H9 (cell line): ENCODE measurements around the gene SKOR2. TPM values are rescaled to one million over a fixed set of nuclear protein-coding genes. Genes with fewer than 3 reads are reported as not detected.

Experiments
- DNase-seq: peaks from one replicate; pipeline ENCODE4 v3.0.0-alpha.2; 2017
- H2AFZ ChIP-seq: one replicate; pipeline ENCODE4 v1.6.1; 2013; ENCODE audit warnings: mild to moderate bottlenecking, low read length, control low read depth, moderate library complexity
- H2AK5ac ChIP-seq: 2 replicates; pipeline ENCODE4 v1.6.1; 2013; ENCODE audit warnings: low read length, control low read depth, mixed read lengths; ENCODE audit not compliant: insufficient read length
- H2BK120ac ChIP-seq: one replicate; pipeline ENCODE4 v1.6.1; 2013; ENCODE audit warnings: low read depth, mild to moderate bottlenecking, low read length, control low read depth, inconsistent platforms; ENCODE audit not compliant: poor library complexity, severe bottlenecking
- H2BK12ac ChIP-seq: 2 replicates; pipeline ENCODE4 v1.6.1; 2013; ENCODE audit warnings: low read length, control low read depth, mixed read lengths, low read depth; ENCODE audit not compliant: insufficient read length
- H2BK15ac ChIP-seq: 2 replicates; pipeline ENCODE4 v1.6.1; 2013; ENCODE audit warnings: low read depth, low read length, control low read depth
- H2BK20ac ChIP-seq: one replicate; pipeline ENCODE4 v1.6.1; 2013; ENCODE audit warnings: low read depth, mild to moderate bottlenecking, low read length, control low read depth, inconsistent platforms; ENCODE audit not compliant: poor library complexity, severe bottlenecking
- H2BK5ac ChIP-seq: 2 replicates; pipeline ENCODE4 v1.6.1; 2013; ENCODE audit warnings: low read length, control low read depth, mixed read lengths; ENCODE audit not compliant: insufficient read length
- H3K14ac ChIP-seq: 2 replicates; pipeline ENCODE4 v1.6.1; 2013; ENCODE audit warnings: low read length, control low read depth; ENCODE audit not compliant: insufficient read depth
- H3K18ac ChIP-seq: 2 replicates; pipeline ENCODE4 v1.6.1; 2013; ENCODE audit warnings: low read depth, mild to moderate bottlenecking, mixed read lengths, low read length, control low read depth; ENCODE audit not compliant: insufficient read length
- H3K23ac ChIP-seq: 2 replicates; pipeline ENCODE4 v1.6.1; 2013; ENCODE audit warnings: low read length, control low read depth, mixed read lengths, low read depth; ENCODE audit not compliant: insufficient read length
- H3K23me2 ChIP-seq: 2 replicates; pipeline ENCODE4 v1.6.1; 2013; ENCODE audit warnings: low read depth, mild to moderate bottlenecking, mixed read lengths, low read length, control low read depth; ENCODE audit not compliant: insufficient read length, poor library complexity, severe bottlenecking
- H3K27ac ChIP-seq: 2 replicates; pipeline ENCODE4 v1.5.1; 2013; ENCODE audit warnings: low read length, control low read depth, mixed read lengths, low read depth; ENCODE audit not compliant: insufficient read length
- H3K27me3 ChIP-seq: 2 replicates; pipeline ENCODE4 v1.6.1; 2013; ENCODE audit warnings: low read length, control low read depth, inconsistent platforms; ENCODE audit not compliant: insufficient read depth
- H3K4ac ChIP-seq: 2 replicates; pipeline ENCODE4 v1.6.1; 2013; ENCODE audit warnings: low read depth, mild to moderate bottlenecking, control low read depth, inconsistent platforms, low read length, moderate library complexity
- H3K4me1 ChIP-seq: 2 replicates; pipeline ENCODE4 v1.6.1; 2013; ENCODE audit warnings: low read length, control low read depth, inconsistent platforms; ENCODE audit not compliant: insufficient read depth
- H3K4me2 ChIP-seq: 2 replicates; pipeline ENCODE4 v1.6.1; 2013; ENCODE audit warnings: low read length, control low read depth, mixed read lengths; ENCODE audit not compliant: insufficient read length, insufficient read depth
- H3K56ac ChIP-seq: 2 replicates; pipeline ENCODE4 v1.6.1; 2013; ENCODE audit warnings: low read depth, mild to moderate bottlenecking, mixed read lengths, low read length, control low read depth; ENCODE audit not compliant: insufficient read length
- H3K79me1 ChIP-seq: 2 replicates; pipeline ENCODE4 v1.6.1; 2013; ENCODE audit warnings: low read depth, mild to moderate bottlenecking, moderate library complexity, low read length, control low read depth, inconsistent platforms; ENCODE audit not compliant: insufficient read depth, poor library complexity, severe bottlenecking
- H3K79me2 ChIP-seq: 2 replicates; pipeline ENCODE4 v1.6.1; 2013; ENCODE audit warnings: low read length, control low read depth, inconsistent platforms; ENCODE audit not compliant: insufficient read depth
- H3K9ac ChIP-seq: 2 replicates; pipeline ENCODE4 v1.6.1; 2013; ENCODE audit warnings: low read length, control low read depth, mixed read lengths; ENCODE audit not compliant: insufficient read length; ENCODE audit errors: extremely low read depth
- H3K9me3 ChIP-seq: one replicate; pipeline ENCODE4 v1.6.1; 2013; ENCODE audit warnings: low read depth, low read length, inconsistent platforms; ENCODE audit not compliant: control insufficient read depth
- H3T11ph ChIP-seq: one replicate; pipeline ENCODE4 v1.6.1; 2013; ENCODE audit warnings: mild to moderate bottlenecking, low read length, control low read depth, inconsistent platforms
- H4K20me1 ChIP-seq: one replicate; pipeline ENCODE4 v1.6.1; 2013; ENCODE audit not compliant: control insufficient read depth, insufficient read length, insufficient read depth
- H4K5ac ChIP-seq: 2 replicates; pipeline ENCODE4 v1.6.1; 2013; ENCODE audit warnings: low read depth, mild to moderate bottlenecking, mixed read lengths, low read length, control low read depth; ENCODE audit not compliant: insufficient read length
- H4K8ac ChIP-seq: replicated peaks from 2 replicates; pipeline ENCODE4 v1.6.1; 2013; ENCODE audit warnings: low read length, control low read depth, mixed read lengths, low read depth; ENCODE audit not compliant: insufficient read length
- H4K91ac ChIP-seq: 2 replicates; pipeline ENCODE4 v1.6.1; 2013; ENCODE audit warnings: low read depth, mild to moderate bottlenecking, moderate library complexity, mixed read lengths, low read length, control low read depth; ENCODE audit not compliant: insufficient read length
- H3K27ac Mint-ChIP-seq, 3 experiments: 2 replicates in 2 of 3; 3 replicates in 1 of 3; pipeline ENCODE4 v1.8.0; 2020 to 2021; ENCODE audit warnings: mixed read lengths in 3 of 3, mild to moderate bottlenecking in 1 of 3, moderate library complexity in 1 of 3
- H3K27me3 Mint-ChIP-seq: 2 replicates; pipeline ENCODE4 v1.8.0; 2021; ENCODE audit warnings: low read depth, mild to moderate bottlenecking, moderate library complexity, mixed read lengths
- H3K36me3 Mint-ChIP-seq, 3 experiments: 2 replicates in 2 of 3; 3 replicates in 1 of 3; pipeline ENCODE4 v1.8.0; 2020 to 2021; ENCODE audit warnings: low read depth in 3 of 3, mixed read lengths in 3 of 3; ENCODE audit not compliant: insufficient read depth in 1 of 3
- H3K4me1 Mint-ChIP-seq, 2 experiments: 2 replicates each; pipeline ENCODE4 v1.8.0; 2020; ENCODE audit warnings: mixed read lengths in 2 of 2
- H3K4me3 Mint-ChIP-seq, 2 experiments: 2 replicates in 1 of 2; 3 replicates in 1 of 2; pipeline ENCODE4 v1.8.0; 2020 to 2021; ENCODE audit warnings: mild to moderate bottlenecking in 2 of 2, mixed read lengths in 2 of 2, moderate library complexity in 1 of 2
- H3K9me3 Mint-ChIP-seq, 2 experiments: 2 replicates in 1 of 2; 3 replicates in 1 of 2; pipeline ENCODE4 v1.8.0; 2020; ENCODE audit warnings: mild to moderate bottlenecking in 2 of 2, mixed read lengths in 2 of 2, moderate library complexity in 1 of 2
- CTCF ChIP-seq: fragments of 200-600 bp; sonication (generic); conservative IDR thresholded peaks from 3 replicates; pipeline ENCODE4 v1.8.0; 2021; ENCODE audit warnings: antibody characterized with exemption, mild to moderate bottlenecking
- WGBS: extraction: QIAGEN DNeasy Blood & Tissue Kit; methylation state at CpG from one replicate; pipeline ENCODE4 v1.1.7; 2013; ENCODE audit warnings: missing lambda C conversion rate, low lambda C conversion rate, mixed read lengths; ENCODE audit not compliant: insufficient read length; ENCODE audit errors: extremely low coverage; 5-methylcytosine and 5-hydroxymethylcytosine counted together
- total RNA-seq: library from RNA; stranded (reverse); gene quantifications from 2 replicates; pipeline ENCODE4 v1.2.1, GENCODE V29; 2021

The SKOR2 gene
- total RNA-seq, 1 experiment from 2014 or later, result 0.24 TPM

DNA sequence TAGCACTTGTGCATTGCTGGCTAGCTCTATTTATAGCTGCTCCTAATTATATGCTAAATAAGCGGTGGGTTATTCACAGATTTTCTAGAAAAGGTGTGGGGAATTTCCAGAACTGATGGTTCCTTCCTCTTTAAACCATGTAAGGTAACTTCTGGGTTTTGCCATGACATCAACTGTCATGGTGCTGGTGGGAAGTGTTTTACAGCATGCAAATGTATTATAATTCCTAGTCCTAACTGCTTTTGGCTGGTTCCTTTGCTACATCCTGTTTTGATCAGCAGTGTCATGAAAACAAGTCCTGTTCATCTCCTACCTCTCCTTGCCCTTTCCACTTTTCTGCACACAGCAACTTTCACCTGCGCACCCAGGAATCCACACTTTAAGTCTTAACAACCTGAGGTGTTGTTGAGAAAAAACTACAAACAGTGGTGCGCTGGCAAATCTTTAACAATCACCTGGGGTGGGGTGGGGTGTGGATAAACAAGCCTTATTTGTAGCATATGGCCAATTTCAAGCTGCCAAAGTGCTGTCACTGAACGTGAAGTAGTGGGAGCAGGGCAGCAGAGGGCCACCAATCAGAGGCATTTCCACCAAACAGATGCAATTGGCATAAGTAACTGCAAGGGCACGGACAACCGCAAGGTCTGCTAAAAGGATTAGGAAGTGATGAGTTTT lies 33.4 kb upstream of the SKOR2 start:
- no peak overlapping the region for H3K9ac ChIP-seq
- peaks cover 0 to 10% of the 10 kb centered on the region in 2 experiments; a peak in 2 of 4 replicates for H3K4me1 Mint-ChIP-seq

More for the DNA sequence above, 33.4 kb upstream of the SKOR2 start:
- Histone ChIP-seq H3K4me2 (no peak overlapping the region), H3K23me2 (no peaks in the 10 kb centered on the region), H2BK12ac (no peak overlapping the region), H3K18ac (no peak overlapping the region), H3K9me3 (no peaks in the 10 kb centered on the region), H3K27ac (no peak overlapping the region), H3T11ph (no peak overlapping the region), H3K79me1 (no peaks in the 10 kb centered on the region), H2AK5ac (no peak overlapping the region), H4K20me1 (peaks cover 2% of the 10 kb centered on the region), H2BK15ac (no peak overlapping the region), H2BK20ac (no peak overlapping the region), H3K14ac (no peak overlapping the region), H3K23ac (no peak overlapping the region), H2AFZ (no peak overlapping the region), H3K79me2 (no peaks in the 10 kb centered on the region), H4K5ac (no peak overlapping the region), H4K8ac (no peak overlapping the region), H3K56ac (no peak overlapping the region), H3K27me3 (no peaks in the 10 kb centered on the region), H3K4me1 (no peaks in the 10 kb centered on the region; the same call in 1 of the 2 replicates), H3K4ac (no peak overlapping the region), H2BK5ac (no peak overlapping the region), H2BK120ac (no peak overlapping the region), H4K91ac (no peak overlapping the region)
- no peak for DNase-seq
- Mint-ChIP-seq H3K36me3 (no peaks in the 10 kb centered on the region), H3K27ac (peak overlapping the region in 1 of 3 experiments; percentile 3; a peak in 1 of 7 replicates), H3K9me3 (no peaks in the 10 kb centered on the region), H3K27me3 (peaks cover 8% of the 10 kb centered on the region), H3K4me3 (no peak overlapping the region)
- no peak for TF ChIP-seq CTCF
- WGBS, result no CpG with 5 or more reads among the region's 6 CpGs
